ENCODE data around the gene TYMP.

The TYMP gene

DNA sequence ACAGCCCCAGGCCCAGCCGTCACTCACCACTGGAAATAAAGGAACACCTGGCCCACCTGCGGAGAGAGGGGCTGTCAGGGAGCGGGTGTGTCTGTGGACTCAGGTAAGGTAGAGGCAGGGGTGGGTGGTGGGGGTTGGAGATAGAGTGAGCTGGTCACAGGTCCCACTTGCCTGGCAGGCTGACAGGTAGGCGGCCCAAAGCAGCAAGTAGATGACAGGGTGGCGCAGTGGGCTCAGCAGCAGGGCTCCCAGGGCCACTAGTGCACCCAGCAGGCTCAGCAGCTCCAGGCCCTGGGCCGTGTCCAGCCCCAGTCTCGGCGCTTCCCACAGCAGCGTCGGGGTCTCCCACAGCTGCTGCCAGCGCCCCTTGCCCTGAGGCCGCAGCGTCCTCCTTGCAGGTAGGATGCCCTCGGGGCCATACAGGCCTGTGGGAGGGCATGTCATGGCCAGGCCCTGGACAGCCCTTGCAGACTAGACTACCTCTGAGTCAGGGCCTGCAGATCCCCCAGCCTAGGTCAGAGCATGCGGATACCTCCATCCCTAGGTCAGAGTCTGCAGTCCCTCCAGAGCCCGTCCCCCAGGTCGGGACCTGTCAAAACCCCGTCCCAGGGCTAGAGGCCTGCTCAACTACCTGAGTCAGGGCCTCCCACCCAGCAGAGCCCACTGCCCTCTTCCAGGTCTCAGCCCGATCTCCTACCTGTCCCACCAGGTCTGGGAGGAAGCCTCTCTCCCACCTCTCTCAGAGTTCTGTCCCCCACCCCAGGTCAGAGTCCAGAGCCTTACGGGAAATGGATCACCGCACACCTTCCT, 23.0 kb downstream of the TYMP start:
- no peak for DNase-seq (ENCODE audit: low read depth in 2 of 3, low spot score in 1 of 3)

- DNase-seq (ENCODE audit: low read depth in 2 of 3, low spot score in 1 of 3): no peak
Measured at GRCh38 chr22:50505776-50506610, 23.8 kb downstream of the TYMP start.

- no peak for DNase-seq (ENCODE audit: low read depth in 2 of 3, low spot score in 1 of 3)
Measured at GRCh38 chr22:50505276-50505775, 24.5 kb downstream of the TYMP start.

- DNase-seq (ENCODE audit: low read depth in 2 of 3, low spot score in 1 of 3): no peak
Measured at GRCh38 chr22:50504369-50505211, 25.2 kb downstream of the TYMP start.

DNA sequence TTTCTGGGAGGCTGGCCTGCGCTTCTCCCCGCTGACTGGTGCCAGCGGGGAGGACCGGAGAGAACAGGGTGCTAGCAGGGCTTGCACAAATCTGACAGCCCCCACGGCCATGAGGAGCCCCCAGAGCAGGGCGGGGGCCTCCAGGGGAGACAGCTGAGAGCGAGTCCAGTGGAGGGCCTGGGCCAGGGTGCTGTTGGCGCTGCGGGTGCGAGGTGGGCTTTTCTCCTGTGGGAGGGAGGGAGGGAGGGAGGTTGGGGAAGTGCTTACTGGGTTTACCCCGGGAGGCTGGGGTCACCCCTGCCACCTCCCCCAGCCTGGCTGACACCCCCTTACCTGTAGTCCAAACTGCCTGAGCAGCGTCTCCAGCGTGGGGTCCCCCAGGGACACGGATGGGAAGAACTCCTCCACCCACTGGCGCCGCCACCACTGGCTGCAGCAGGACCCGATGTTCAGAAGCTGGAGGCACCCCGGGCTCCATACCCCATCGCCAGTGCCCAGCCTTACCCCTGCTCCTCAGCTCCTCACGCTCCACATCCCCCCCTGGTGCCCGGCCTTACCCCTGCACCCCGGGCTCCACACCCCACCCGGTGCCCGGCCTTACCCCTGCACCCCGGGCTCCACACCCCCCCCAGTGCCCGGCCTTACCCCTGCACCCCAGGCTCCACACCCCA, 26.2 kb downstream of the TYMP start:
- no peak for DNase-seq (ENCODE audit: low read depth in 2 of 3, low spot score in 1 of 3)

GRCh38 chr22:50502628-50503474, 27.0 kb downstream of the TYMP start:
- DNase-seq (ENCODE audit: low read depth in 2 of 3, low spot score in 1 of 3): no peak

DNA sequence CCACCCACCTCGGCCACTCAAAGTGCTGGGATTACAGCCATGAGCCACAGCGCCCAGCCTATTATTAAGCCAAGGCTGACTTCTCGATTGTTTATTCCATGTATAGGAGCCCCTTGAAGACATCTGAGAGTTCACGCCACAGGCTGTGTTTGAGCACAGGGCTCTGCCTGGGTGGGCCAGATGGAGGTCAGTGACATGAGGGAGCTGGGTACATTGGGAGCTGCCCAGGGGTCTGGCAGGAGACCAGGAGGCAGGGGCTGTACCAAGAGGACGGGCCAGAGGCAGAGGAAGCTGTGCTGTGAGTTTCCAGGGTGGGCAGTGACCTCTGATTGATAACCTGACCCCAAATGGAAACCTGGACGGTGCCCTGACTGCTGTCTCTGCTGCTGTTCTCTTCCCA, 27.7 kb downstream of the TYMP start:
- DNase-seq (ENCODE audit: low read depth in 2 of 3, low spot score in 1 of 3): no peak

GRCh38 chr22:50500452-50500851, 29.4 kb downstream of the TYMP start:
- no peak for DNase-seq (ENCODE audit: low read depth in 2 of 3, low spot score in 1 of 3)

- peak in 2 of 3 donors; percentile 58 to 74 for DNase-seq (ENCODE audit: low read depth in 2 of 3, low spot score in 1 of 3)
Measured at GRCh38 chr22:50498322-50498890, 31.4 kb downstream of the TYMP start.

DNA sequence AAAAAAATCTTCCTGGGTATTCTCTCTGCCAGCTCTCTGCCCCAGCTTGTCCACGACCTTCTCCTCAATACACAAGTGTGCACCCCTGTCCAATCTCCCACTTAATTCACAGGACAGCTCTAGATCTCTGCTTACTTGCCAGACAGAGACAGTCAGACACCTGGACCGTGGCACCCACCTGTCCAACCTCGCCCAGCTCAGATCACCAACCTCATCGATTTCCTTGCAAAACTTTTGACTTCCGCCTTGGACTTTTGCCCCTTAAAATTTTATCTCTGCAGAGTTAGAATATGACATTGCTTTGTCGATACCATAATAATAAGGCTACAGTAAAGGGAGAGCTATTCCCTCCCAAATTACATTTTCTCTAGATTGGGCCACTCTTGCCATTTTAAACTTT, 32.7 kb downstream of the TYMP start:
- no peak for DNase-seq (ENCODE audit: low read depth in 2 of 3, low spot score in 1 of 3)

GRCh38 chr22:50490531-50491308, 39.1 kb downstream of the TYMP start:
- DNase-seq (ENCODE audit: low read depth in 2 of 3, low spot score in 1 of 3): no peak

DNA sequence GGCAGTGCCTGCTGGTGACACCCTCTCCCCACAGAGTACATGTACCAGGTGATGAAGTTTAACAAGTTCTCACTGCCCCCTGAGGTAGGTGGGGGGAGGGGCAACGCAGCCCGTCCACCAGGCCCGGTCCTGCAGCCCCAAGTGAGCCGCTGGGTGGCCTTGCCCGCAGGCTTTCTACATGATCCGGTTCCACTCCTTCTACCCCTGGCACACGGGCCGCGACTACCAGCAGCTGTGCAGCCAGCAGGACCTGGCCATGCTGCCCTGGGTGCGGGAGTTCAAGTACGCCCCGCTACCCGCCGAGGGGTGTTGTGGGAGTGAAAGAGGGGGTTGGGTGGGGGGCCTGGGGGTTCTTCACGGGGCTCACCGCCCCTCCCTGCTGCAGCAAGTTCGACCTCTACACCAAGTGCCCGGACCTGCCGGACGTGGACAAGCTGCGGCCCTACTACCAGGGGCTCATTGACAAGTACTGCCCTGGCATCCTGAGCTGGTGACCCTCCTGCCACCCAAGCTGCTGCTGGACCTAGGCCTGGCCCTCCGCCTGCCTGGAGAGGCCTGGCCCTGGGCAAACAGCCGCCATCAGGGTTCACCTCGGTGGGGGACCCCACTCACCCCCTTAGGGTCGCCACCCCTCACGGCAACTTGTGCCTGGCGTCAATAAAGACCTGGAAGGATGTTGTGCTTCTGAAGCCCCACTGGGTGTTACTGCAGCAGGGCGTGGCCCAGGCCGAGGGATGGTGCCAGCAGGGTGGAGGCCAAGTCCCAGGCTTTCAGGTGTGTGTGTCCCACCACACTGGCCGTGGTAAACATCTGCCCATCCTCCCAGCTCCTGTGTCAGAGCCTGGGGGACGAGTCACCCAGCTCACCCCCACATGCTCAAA, 40.2 kb downstream of the TYMP start:
- no peak for DNase-seq (ENCODE audit: low read depth in 2 of 3, low spot score in 1 of 3)

DNA sequence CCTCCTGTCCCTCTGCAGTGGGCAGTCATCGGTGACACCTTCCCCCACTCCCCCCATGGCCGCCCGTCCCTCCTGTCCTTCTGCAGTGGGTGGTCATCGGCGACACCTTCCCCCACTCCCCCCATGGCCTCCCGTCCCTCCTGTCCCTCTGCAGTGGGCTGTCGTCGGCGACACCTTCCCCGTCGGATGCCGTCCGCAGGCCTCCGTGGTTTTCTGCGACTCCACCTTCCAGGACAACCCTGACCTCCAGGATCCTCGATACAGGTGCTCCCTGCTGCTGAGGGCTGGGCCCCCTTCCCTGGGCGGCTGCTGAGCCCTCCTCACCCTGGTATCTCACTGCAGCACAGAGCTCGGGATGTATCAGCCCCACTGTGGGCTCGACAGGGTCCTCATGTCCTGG, 40.9 kb downstream of the TYMP start:
- DNase-seq (ENCODE audit: low read depth in 2 of 3, low spot score in 1 of 3): no peak

- DNase-seq (ENCODE audit: low read depth in 2 of 3, low spot score in 1 of 3): no peak
Measured at GRCh38 chr22:50488006-50488677, 41.7 kb downstream of the TYMP start.

DNA sequence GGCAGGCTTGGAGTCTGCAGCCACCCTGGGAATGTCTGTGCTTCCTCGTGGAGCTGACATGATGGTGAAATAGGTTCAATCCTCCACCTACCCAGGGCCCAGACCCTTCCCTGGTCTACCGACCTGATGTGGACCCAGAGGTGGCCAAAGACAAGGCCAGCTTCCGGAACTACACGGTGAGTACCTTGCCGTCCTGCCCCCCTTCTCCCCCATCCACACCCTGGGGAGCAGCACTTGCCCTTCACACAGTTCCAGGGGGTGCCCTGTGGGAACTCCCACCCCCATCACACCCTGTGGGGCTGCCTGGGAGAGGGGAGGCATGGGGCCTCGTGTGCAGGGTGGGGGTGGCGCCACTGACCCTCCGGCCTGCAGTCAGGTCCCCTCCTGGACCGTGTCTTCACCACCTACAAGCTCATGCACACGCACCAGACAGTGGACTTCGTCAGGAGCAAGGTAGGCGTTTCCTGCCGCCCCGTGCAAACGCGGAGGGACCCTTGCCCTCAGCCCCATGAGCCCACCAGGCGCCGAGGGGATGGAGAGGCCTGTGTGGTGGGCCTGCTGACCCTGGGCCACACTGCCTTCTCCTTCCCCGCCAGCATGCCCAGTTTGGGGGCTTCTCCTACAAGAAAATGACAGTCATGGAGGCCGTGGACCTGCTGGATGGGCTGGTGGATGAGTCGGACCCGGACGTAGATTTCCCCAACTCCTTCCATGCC, 42.4 kb downstream of the TYMP start:
- no peak for DNase-seq (ENCODE audit: low read depth in 2 of 3, low spot score in 1 of 3)

- DNase-seq (ENCODE audit: low read depth in 2 of 3, low spot score in 1 of 3): no peak
Measured at GRCh38 chr22:50486561-50487289, 43.1 kb downstream of the TYMP start, which contains the start of gene MIOX. Gene MIOX, plus strand, starts transcription at chr22:50486859. Its CDS starts 39 bp downstream, at chr22:50486898.

Data from stimulated activated CD4-positive, alpha-beta T cell treated with anti-CD3 and anti-CD28 coated beads, Interleukin-12 subunit alpha, Interleukin-12 subunit beta, amount 100 ng/mL, for 48 hours (primary cell).